Peyer's patch (tissue), 4 donors: ENCODE measurements around the gene SZT2. TPM values are rescaled to one million over a fixed set of nuclear protein-coding genes. Genes with fewer than 3 reads are reported as not detected.

Source experiments
- DNase-seq, 3 donors: peaks; one replicate each; pipeline ENCODE4 v3.0.0-alpha.2; 2017 to 2019
- H3K27ac ChIP-seq, 4 donors: fragments of 200-600 bp; sonication (generic); one replicate each; pipeline ENCODE4 v1.5.1; 2016 to 2019
- H3K27me3 ChIP-seq, 2 donors: fragments of 200-600 bp; sonication (generic); one replicate each; pipeline ENCODE4 v1.5.1; 2019
- H3K36me3 ChIP-seq, 3 donors: fragments of 200-600 bp; sonication (generic); one replicate each; pipeline ENCODE4 v1.5.1; 2016 to 2019
- H3K4me1 ChIP-seq, 4 donors: fragments of 200-600 bp; sonication (generic); one replicate each; pipeline ENCODE4 v1.5.1; 2016 to 2019
- H3K4me3 ChIP-seq, 4 donors: fragments of 200-600 bp; sonication (generic); 1 replicate in 3 of 4; 2 replicates in 1 of 4; pipeline ENCODE4 v1.5.1; 2016 to 2019; ENCODE audit warnings: mild to moderate bottlenecking in 1 of 4
- H3K9me3 ChIP-seq, 4 donors: fragments of 200-600 bp; sonication (generic); one replicate each; pipeline ENCODE4 v1.5.1; 2016 to 2019; ENCODE audit warnings: mild to moderate bottlenecking in 1 of 4
- POLR2A ChIP-seq, 2 donors: fragments of 450-650 bp; IDR thresholded peaks; one replicate each; pipeline ENCODE4 v1.5.1; 2017; ENCODE audit warnings: antibody characterized with exemption in 2 of 2, mild to moderate bottlenecking in 2 of 2, moderate library complexity in 2 of 2
- total RNA-seq, 4 donors: library from RNA; depleted of rRNA; stranded (reverse); fragments of >200 nt; gene quantifications; one replicate each; pipeline ENCODE4 v1.1.0, GENCODE V29; 2016
- TF ChIP-seq, protein P1 (sequence below), 6 experiments: fragments of 450-650 bp in 4 of 6; fragments of 200-600 bp in 2 of 6; sonication (generic) in 1 of 6; IDR thresholded peaks; one replicate each; pipeline ENCODE4 v1.5.1; 2017 to 2019; ENCODE audit warnings: antibody characterized with exemption in 6 of 6, mild to moderate bottlenecking in 3 of 6, moderate library complexity in 1 of 6

SZT2 gene
- total RNA-seq, 4 donors from 2014 or later: 76.9 to 129 (median 104) TPM

GRCh38 chr1:43438006-43438405 is 48.3 kb downstream of the SZT2 start:
- no peaks in the 10 kb centered on the region for H3K27me3 ChIP-seq
- no peak overlapping the region for H3K27ac ChIP-seq
- H3K4me3 ChIP-seq: no peak overlapping the region
- H3K9me3 ChIP-seq: no peaks in the 10 kb centered on the region
- H3K36me3 ChIP-seq: peaks cover 0 to 77% (median 0%) of the 10 kb centered on the region in 3 donors
- peak in 1 of 3 donors; percentile 34 for DNase-seq
- peaks cover 0 to 10% (median 0%) of the 10 kb centered on the region in 4 donors for H3K4me1 ChIP-seq
- no peak for TF ChIP-seq POLR2A (IDR thresholded peaks at IDR 0.05)
- TF ChIP-seq, protein P1, sequence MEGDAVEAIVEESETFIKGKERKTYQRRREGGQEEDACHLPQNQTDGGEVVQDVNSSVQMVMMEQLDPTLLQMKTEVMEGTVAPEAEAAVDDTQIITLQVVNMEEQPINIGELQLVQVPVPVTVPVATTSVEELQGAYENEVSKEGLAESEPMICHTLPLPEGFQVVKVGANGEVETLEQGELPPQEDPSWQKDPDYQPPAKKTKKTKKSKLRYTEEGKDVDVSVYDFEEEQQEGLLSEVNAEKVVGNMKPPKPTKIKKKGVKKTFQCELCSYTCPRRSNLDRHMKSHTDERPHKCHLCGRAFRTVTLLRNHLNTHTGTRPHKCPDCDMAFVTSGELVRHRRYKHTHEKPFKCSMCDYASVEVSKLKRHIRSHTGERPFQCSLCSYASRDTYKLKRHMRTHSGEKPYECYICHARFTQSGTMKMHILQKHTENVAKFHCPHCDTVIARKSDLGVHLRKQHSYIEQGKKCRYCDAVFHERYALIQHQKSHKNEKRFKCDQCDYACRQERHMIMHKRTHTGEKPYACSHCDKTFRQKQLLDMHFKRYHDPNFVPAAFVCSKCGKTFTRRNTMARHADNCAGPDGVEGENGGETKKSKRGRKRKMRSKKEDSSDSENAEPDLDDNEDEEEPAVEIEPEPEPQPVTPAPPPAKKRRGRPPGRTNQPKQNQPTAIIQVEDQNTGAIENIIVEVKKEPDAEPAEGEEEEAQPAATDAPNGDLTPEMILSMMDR (IDR thresholded peaks at IDR 0.05): no peak

GRCh38 chr1:43438576-43438952 is 48.9 kb downstream of the SZT2 start:
- no peak overlapping the region for H3K4me3 ChIP-seq
- TF ChIP-seq, protein P1 (IDR thresholded peaks at IDR 0.05): no peak
- TF ChIP-seq POLR2A (IDR thresholded peaks at IDR 0.05): no peak
- no peak overlapping the region for H3K27ac ChIP-seq
- no peaks in the 10 kb centered on the region for H3K9me3 ChIP-seq
- peaks cover 0 to 10% (median 0%) of the 10 kb centered on the region in 4 donors for H3K4me1 ChIP-seq
- peak in 1 of 3 donors; percentile 34 for DNase-seq
- H3K27me3 ChIP-seq: no peaks in the 10 kb centered on the region
- peaks cover 0 to 77% (median 0%) of the 10 kb centered on the region in 3 donors for H3K36me3 ChIP-seq

DNA sequence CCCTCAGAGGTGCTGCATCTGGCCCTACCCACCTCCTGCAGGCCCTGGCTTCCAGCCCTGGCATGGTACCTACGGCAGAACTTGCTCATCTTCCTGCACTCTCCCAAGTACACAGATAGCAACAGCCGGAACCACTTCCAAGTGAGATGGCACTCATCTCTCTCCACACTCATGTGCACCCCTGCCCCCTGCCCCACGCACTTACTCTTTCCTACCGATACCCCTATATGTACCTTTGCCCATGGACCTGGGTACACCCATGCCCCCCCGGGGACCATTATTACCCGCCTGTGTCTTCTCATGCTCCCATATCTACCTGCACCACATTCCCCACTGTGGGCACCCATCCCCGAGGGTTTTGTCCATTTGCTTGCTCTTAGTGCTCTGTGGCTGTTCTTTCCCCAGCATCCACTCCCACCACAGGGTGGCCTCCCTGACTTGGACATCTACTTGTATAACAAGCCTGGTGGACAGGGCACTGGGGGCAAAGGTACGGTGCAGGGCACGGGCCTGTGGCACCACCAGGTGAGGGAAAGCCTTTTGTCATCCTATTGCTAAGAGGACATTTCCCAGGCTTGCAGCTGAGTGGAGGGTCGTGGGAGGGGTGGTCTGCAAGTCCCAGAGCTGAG is 49.4 kb downstream of the SZT2 start:
- Histone ChIP-seq H3K27ac (no peak overlapping the region), H3K36me3 (peaks cover 0 to 77% (median 0%) of the 10 kb centered on the region in 3 donors), H3K27me3 (no peaks in the 10 kb centered on the region), H3K4me3 (no peak overlapping the region), H3K9me3 (no peaks in the 10 kb centered on the region), H3K4me1 (peaks cover 0 to 10% (median 0%) of the 10 kb centered on the region in 4 donors)
- peak in 1 of 3 donors; percentile 38 for DNase-seq
- TF ChIP-seq, protein P1 (IDR thresholded peaks at IDR 0.05): no peak
- no peak for TF ChIP-seq POLR2A (IDR thresholded peaks at IDR 0.05)

DNA sequence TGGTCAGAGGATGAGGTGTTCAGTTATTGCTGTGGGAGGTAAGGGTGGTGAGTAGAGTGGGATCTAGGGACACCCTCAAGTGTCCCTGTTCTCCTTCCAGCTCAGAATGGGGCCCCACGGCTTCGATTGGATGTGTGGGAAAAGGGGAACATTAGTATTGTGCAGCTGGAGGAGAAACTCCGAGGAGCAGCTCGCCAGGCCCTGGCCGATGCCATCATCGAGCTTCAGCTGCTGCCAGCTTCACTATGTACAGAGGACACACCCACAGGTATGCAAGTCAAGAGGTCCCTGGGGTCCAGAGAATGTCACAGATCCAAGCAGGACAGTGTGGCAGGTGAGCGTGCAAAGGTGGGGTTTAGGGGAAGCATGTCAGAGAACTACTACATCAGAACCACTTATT is 50.1 kb downstream of the SZT2 start:
- H3K4me3 ChIP-seq: no peak overlapping the region
- DNase-seq: peak in 1 of 3 donors; percentile 23
- H3K4me1 ChIP-seq: peaks cover 0 to 10% (median 0%) of the 10 kb centered on the region in 4 donors
- no peaks in the 10 kb centered on the region for H3K27me3 ChIP-seq
- no peaks in the 10 kb centered on the region for H3K9me3 ChIP-seq
- TF ChIP-seq, protein P1 (IDR thresholded peaks at IDR 0.05): no peak
- no peak for TF ChIP-seq POLR2A (IDR thresholded peaks at IDR 0.05)
- no peak overlapping the region for H3K27ac ChIP-seq
- peaks cover 0 to 77% (median 0%) of the 10 kb centered on the region in 3 donors for H3K36me3 ChIP-seq

- Histone ChIP-seq H3K27ac (no peak overlapping the region), H3K27me3 (no peaks in the 10 kb centered on the region), H3K36me3 (peaks cover 0 to 82% (median 0%) of the 10 kb centered on the region in 3 donors), H3K4me1 (peaks cover 0 to 6% (median 0%) of the 10 kb centered on the region in 4 donors), H3K9me3 (no peaks in the 10 kb centered on the region), H3K4me3 (no peak overlapping the region)
- TF ChIP-seq, protein P1 (IDR thresholded peaks at IDR 0.05): no peak
- TF ChIP-seq POLR2A (IDR thresholded peaks at IDR 0.05): no peak
- peak in 1 of 3 donors; percentile 22 for DNase-seq
These were observed 50.7 kb downstream of the SZT2 start for GRCh38 chr1:43440358-43440757.
